Ovary (tissue), 3 donors: ENCODE results near the gene BTBD8.

Experiments used
- POLR2A ChIP-seq: fragments of 450-650 bp; IDR thresholded peaks from one replicate; pipeline ENCODE4 v1.6.1; 2017; ENCODE audit warnings: antibody characterized with exemption, mild to moderate bottlenecking, moderate library complexity
- TF ChIP-seq, protein P1 (sequence below), 3 donors: fragments of 450-650 bp in 2 of 3; fragments of 200-600 bp in 1 of 3; IDR thresholded peaks; one replicate each; pipeline versions ENCODE4 v1.5.1 to v1.8.0; 2016 to 2022; ENCODE audit warnings: antibody characterized with exemption in 3 of 3, mild to moderate bottlenecking in 1 of 3
- donor health status: DM: no; HTN: no; CAD: no.

DNA sequence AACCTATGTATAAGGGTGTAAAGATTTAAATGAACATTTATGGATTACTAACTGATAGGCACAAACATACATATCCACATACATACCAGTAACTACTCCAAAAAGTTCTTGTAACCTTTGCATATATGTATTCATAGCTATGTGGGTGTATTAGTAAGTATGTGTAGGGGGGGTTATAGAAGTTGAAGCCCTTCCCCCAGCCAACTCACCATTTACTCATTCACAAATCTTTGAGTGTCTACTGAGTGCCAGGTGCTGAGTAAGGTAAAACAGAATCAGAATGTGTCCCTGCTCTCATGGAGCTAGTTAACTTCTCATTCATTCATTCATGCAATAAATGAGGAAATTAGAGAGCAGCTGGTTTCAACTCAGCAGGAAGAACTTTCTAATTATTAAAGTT is 138.9 kb downstream of the BTBD8 start:
- TF ChIP-seq, protein P1, sequence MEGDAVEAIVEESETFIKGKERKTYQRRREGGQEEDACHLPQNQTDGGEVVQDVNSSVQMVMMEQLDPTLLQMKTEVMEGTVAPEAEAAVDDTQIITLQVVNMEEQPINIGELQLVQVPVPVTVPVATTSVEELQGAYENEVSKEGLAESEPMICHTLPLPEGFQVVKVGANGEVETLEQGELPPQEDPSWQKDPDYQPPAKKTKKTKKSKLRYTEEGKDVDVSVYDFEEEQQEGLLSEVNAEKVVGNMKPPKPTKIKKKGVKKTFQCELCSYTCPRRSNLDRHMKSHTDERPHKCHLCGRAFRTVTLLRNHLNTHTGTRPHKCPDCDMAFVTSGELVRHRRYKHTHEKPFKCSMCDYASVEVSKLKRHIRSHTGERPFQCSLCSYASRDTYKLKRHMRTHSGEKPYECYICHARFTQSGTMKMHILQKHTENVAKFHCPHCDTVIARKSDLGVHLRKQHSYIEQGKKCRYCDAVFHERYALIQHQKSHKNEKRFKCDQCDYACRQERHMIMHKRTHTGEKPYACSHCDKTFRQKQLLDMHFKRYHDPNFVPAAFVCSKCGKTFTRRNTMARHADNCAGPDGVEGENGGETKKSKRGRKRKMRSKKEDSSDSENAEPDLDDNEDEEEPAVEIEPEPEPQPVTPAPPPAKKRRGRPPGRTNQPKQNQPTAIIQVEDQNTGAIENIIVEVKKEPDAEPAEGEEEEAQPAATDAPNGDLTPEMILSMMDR (IDR thresholded peaks at IDR 0.05): no peak
- no peak for TF ChIP-seq POLR2A
